ENCODE data around the gene PLOD2. TPM values are rescaled to one million over a fixed set of nuclear protein-coding genes. Genes with fewer than 3 reads are reported as not detected.

PLOD2 gene
- total RNA-seq, 2 donors from 2014 or later: 3.7 to 6.6 TPM

- ATAC-seq (replicated peaks): no peak
- no peak overlapping the region for H3K27ac Mint-ChIP-seq
- H3K27me3 Mint-ChIP-seq: no peaks in the 10 kb centered on the region
- H3K9me3 Mint-ChIP-seq: peaks cover 14% of the 10 kb centered on the region
- no peaks in the 10 kb centered on the region for H3K4me1 Mint-ChIP-seq
- H3K36me3 Mint-ChIP-seq (ENCODE audit: low read depth): no peaks in the 10 kb centered on the region
- H3K4me3 Mint-ChIP-seq: no peak overlapping the region
Observed at GRCh38 chr3:146111337-146111736, 49.6 kb downstream of the PLOD2 start.

DNA sequence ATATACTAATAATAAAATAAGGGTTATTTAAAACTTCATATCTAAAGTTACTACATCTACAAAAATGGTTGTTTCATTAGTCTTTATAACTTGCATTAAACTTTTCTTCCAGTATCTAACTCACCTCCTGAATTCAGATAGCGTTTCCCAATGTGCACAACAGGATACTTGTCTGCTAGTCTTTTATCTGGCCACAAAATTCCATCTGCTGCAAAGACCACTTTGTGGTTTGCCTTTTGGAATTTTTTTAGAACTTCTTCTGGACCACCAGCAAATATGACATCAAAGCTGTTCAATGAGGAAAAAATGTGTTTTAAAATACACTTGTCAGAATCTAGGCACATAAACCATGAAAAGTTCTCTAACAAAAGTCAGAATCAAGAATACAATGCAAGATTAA is 50.8 kb downstream of the PLOD2 start:
- no peak overlapping the region for H3K4me3 Mint-ChIP-seq
- no peaks in the 10 kb centered on the region for H3K27me3 Mint-ChIP-seq
- peaks cover 8% of the 10 kb centered on the region for H3K9me3 Mint-ChIP-seq
- no peak for ATAC-seq (replicated peaks)
- no peak overlapping the region for H3K27ac Mint-ChIP-seq
- H3K4me1 Mint-ChIP-seq: no peaks in the 10 kb centered on the region
- H3K36me3 Mint-ChIP-seq (ENCODE audit: low read depth): no peaks in the 10 kb centered on the region

DNA sequence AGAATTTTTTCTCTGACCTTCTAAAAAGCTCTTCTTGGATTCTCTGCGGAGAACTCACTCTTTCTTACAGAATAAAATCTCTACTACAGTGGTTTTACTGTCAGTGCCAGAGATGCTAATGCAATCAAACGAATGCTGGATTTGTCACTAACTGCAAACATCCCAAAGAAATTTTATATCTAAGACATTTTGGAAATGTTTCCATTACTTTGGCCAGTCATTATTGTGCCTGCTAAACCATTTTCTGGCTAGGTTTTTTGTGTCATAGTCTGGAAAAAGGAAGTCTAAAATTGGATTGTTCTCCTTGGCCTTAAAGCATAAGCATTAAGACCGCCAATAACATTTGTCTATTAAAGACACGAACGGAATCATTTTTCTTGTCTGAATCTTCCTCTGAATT is 54.0 kb downstream of the PLOD2 start:
- Mint-ChIP-seq H3K9me3 (no peaks in the 10 kb centered on the region), H3K4me3 (no peak overlapping the region), H3K27me3 (no peaks in the 10 kb centered on the region), H3K4me1 (no peaks in the 10 kb centered on the region), H3K36me3 (ENCODE audit: low read depth) (no peaks in the 10 kb centered on the region), H3K27ac (no peak overlapping the region)
- no peak for ATAC-seq (replicated peaks)

DNA sequence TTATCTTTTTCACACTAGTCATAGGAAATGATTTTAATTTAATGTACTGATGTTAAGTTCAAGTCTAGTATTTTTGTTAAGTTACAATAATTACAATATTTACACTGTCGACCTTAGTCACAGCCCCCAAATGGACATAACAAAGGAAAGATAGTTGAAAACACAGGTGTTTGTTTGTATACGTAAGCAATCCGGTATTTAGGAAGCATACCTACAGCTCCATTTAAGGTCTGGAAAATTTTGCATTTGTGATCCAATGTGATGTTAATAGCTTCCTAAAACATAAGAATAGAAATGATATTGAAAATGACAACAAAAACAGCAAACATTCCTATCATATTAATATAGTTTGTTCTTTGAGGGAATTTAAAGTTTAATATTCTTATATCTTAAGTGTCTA is 56.9 kb downstream of the PLOD2 start:
- ATAC-seq (replicated peaks): no peak
- Mint-ChIP-seq H3K27me3 (no peaks in the 10 kb centered on the region), H3K27ac (no peak overlapping the region), H3K36me3 (ENCODE audit: low read depth) (no peaks in the 10 kb centered on the region), H3K9me3 (no peaks in the 10 kb centered on the region), H3K4me3 (no peak overlapping the region), H3K4me1 (no peaks in the 10 kb centered on the region)

GRCh38 chr3:146102885-146103284 is 58.1 kb downstream of the PLOD2 start:
- Mint-ChIP-seq H3K9me3 (no peaks in the 10 kb centered on the region), H3K4me1 (no peaks in the 10 kb centered on the region), H3K36me3 (ENCODE audit: low read depth) (no peaks in the 10 kb centered on the region), H3K27me3 (no peaks in the 10 kb centered on the region), H3K4me3 (no peak overlapping the region), H3K27ac (no peak overlapping the region)
- no peak for ATAC-seq (replicated peaks)

- H3K27me3 Mint-ChIP-seq: no peaks in the 10 kb centered on the region
- H3K4me1 Mint-ChIP-seq: no peaks in the 10 kb centered on the region
- no peaks in the 10 kb centered on the region for H3K36me3 Mint-ChIP-seq (ENCODE audit: low read depth)
- no peak overlapping the region for H3K4me3 Mint-ChIP-seq
- ATAC-seq (replicated peaks): no peak
- H3K27ac Mint-ChIP-seq: no peak overlapping the region
- no peaks in the 10 kb centered on the region for H3K9me3 Mint-ChIP-seq
Observed at GRCh38 chr3:146101538-146101937, 59.4 kb downstream of the PLOD2 start.

DNA sequence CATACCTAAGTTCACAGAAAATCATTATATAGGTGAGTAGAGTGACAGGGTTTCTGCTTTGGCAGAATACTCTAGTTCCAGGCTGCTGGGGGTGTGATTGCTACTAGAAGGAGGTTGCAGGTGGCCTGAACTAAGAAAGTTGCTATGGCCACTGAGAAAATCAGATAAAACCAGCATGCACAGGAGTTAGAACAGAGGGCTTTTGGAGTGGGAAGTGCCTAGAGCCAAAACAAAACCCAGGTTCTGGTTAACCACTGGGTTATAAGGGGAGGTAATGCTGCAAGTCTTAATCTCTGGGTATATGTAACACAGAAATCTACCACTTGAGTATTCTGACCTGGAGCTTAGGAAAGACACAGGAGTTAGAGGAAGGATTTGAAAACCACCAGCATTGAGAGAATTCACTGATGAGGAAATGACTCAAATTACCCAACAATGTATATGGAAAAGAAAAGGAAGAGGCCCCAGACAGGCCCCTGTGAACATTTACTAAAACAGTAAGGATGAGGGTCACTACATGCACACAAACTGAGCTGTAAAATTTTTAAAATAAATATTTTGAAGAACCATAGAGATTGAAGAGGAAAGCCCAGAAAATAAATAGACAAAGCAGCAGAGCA is 60.0 kb downstream of the PLOD2 start:
- H3K36me3 Mint-ChIP-seq (ENCODE audit: low read depth): no peaks in the 10 kb centered on the region
- H3K4me1 Mint-ChIP-seq: no peaks in the 10 kb centered on the region
- H3K9me3 Mint-ChIP-seq: no peaks in the 10 kb centered on the region
- H3K27ac Mint-ChIP-seq: no peak overlapping the region
- ATAC-seq (replicated peaks): no peak
- H3K4me3 Mint-ChIP-seq: no peak overlapping the region
- no peaks in the 10 kb centered on the region for H3K27me3 Mint-ChIP-seq

DNA sequence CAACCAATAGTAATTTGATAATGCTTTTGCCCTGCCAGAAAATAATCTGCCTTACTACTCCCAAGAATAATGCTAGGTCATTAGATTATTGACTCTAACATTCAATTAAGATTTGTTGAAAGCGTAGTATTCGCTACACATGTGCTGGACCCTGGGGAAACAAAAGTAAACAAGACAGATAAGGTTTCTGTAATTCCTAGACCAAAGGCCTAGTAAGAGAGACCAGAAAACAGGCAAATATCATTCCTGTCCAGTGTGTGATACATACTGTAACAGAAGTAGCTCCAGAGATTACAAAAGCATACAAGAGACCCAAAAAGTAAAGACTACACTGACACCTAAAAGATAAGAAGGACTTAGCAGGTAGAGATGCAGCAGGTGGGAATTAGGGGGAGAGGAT is 60.8 kb downstream of the PLOD2 start:
- Mint-ChIP-seq H3K4me1 (no peaks in the 10 kb centered on the region), H3K36me3 (ENCODE audit: low read depth) (no peaks in the 10 kb centered on the region), H3K4me3 (no peak overlapping the region), H3K27me3 (no peaks in the 10 kb centered on the region), H3K27ac (no peak overlapping the region), H3K9me3 (no peaks in the 10 kb centered on the region)
- ATAC-seq (replicated peaks): no peak

GRCh38 chr3:146099316-146099715 is 61.7 kb downstream of the PLOD2 start:
- no peak for ATAC-seq (replicated peaks)
- no peaks in the 10 kb centered on the region for H3K27me3 Mint-ChIP-seq
- no peaks in the 10 kb centered on the region for H3K4me1 Mint-ChIP-seq
- no peaks in the 10 kb centered on the region for H3K9me3 Mint-ChIP-seq
- H3K4me3 Mint-ChIP-seq: no peak overlapping the region
- no peak overlapping the region for H3K27ac Mint-ChIP-seq
- no peaks in the 10 kb centered on the region for H3K36me3 Mint-ChIP-seq (ENCODE audit: low read depth)

DNA sequence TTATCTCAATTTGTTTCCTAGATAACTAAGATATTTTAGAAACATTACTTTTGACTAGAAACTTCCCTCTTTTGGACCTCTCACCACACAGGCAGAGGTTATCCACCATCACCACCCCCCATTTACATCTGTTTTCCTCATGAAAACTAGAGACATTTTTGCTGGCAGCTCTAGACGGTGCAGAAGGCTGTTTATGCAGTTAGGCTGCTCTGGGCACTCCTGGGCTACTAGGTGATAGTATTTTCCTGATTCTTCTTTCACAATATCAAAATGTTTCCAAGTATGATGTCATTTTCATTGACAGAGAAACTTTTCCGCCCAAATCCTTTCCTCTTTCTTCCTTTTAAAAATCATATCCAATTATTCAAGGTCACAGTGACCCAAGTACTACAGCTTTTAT is 67.1 kb downstream of the PLOD2 start:
- Mint-ChIP-seq H3K4me1 (no peaks in the 10 kb centered on the region), H3K9me3 (no peaks in the 10 kb centered on the region), H3K36me3 (ENCODE audit: low read depth) (no peaks in the 10 kb centered on the region), H3K27ac (no peak overlapping the region), H3K4me3 (no peak overlapping the region), H3K27me3 (no peaks in the 10 kb centered on the region)
- ATAC-seq (replicated peaks): no peak

GRCh38 chr3:146092230-146092629 is 68.8 kb downstream of the PLOD2 start:
- ATAC-seq (replicated peaks): no peak
- Mint-ChIP-seq H3K9me3 (no peaks in the 10 kb centered on the region), H3K36me3 (ENCODE audit: low read depth) (no peaks in the 10 kb centered on the region), H3K27ac (no peak overlapping the region), H3K27me3 (no peaks in the 10 kb centered on the region), H3K4me3 (no peak overlapping the region), H3K4me1 (no peaks in the 10 kb centered on the region)

DNA sequence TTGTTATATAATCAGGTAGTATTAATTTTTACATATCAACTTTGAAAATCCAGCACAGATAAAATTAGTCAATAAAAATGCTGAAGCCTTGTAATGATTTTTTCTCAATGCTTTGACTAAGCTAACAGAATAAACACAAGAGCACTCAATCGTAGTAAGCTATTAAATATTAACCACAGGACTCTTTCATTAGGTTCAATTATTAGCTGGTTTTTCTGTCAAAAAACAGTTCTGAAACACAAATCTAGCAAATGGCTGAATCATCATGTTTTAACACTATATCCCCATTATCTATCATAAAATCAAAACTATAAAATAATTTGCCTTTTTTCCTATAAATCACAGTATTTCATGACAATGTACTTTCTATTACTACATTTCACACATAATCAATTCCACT is 69.6 kb downstream of the PLOD2 start:
- no peaks in the 10 kb centered on the region for H3K4me1 Mint-ChIP-seq
- no peaks in the 10 kb centered on the region for H3K9me3 Mint-ChIP-seq
- no peak overlapping the region for H3K27ac Mint-ChIP-seq
- no peaks in the 10 kb centered on the region for H3K36me3 Mint-ChIP-seq (ENCODE audit: low read depth)
- no peaks in the 10 kb centered on the region for H3K27me3 Mint-ChIP-seq
- H3K4me3 Mint-ChIP-seq: no peak overlapping the region
- no peak for ATAC-seq (replicated peaks)

GRCh38 chr3:146090521-146090920 is 70.5 kb downstream of the PLOD2 start:
- no peaks in the 10 kb centered on the region for H3K9me3 Mint-ChIP-seq
- no peak overlapping the region for H3K4me3 Mint-ChIP-seq
- no peaks in the 10 kb centered on the region for H3K4me1 Mint-ChIP-seq
- no peaks in the 10 kb centered on the region for H3K27me3 Mint-ChIP-seq
- H3K36me3 Mint-ChIP-seq (ENCODE audit: low read depth): no peaks in the 10 kb centered on the region
- no peak overlapping the region for H3K27ac Mint-ChIP-seq
- no peak for ATAC-seq (replicated peaks)

DNA sequence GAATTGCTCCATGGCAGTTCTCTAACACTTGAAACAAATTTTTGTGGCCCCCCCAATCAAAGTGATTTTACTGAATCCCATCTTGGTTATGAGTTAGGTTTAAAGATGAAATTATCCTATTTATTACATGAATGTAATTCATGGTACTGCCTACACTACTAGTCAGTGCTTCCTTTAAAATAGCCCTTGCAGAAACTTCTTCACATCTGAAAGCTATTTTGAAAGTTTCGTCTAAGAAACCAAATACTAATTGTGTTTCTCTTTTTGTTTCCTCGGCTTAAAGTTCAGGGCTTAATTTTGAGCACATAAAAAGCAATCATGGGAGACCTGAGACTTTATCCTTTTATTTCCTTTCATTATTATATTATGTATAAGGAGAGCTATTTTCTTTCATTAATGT is 72.1 kb downstream of the PLOD2 start:
- ATAC-seq (replicated peaks): no peak
- no peak overlapping the region for H3K4me3 Mint-ChIP-seq
- H3K9me3 Mint-ChIP-seq: no peaks in the 10 kb centered on the region

GRCh38 chr3:146087116-146087515 is 73.9 kb downstream of the PLOD2 start:
- no peak overlapping the region for H3K27ac Mint-ChIP-seq
- no peaks in the 10 kb centered on the region for H3K36me3 Mint-ChIP-seq (ENCODE audit: low read depth)
- no peaks in the 10 kb centered on the region for H3K27me3 Mint-ChIP-seq
- no peaks in the 10 kb centered on the region for H3K9me3 Mint-ChIP-seq
- no peaks in the 10 kb centered on the region for H3K4me1 Mint-ChIP-seq
- no peak overlapping the region for H3K4me3 Mint-ChIP-seq
- ATAC-seq (replicated peaks): no peak

More for the DNA sequence above, 72.1 kb downstream of the PLOD2 start:
- Mint-ChIP-seq H3K36me3 (ENCODE audit: low read depth) (no peaks in the 10 kb centered on the region), H3K4me1 (no peaks in the 10 kb centered on the region), H3K27me3 (no peaks in the 10 kb centered on the region), H3K27ac (no peak overlapping the region)

- Mint-ChIP-seq H3K4me3 (no peak overlapping the region), H3K27me3 (no peaks in the 10 kb centered on the region), H3K36me3 (ENCODE audit: low read depth) (no peaks in the 10 kb centered on the region), H3K4me1 (no peaks in the 10 kb centered on the region), H3K27ac (no peak overlapping the region), H3K9me3 (no peaks in the 10 kb centered on the region)
- no peak for ATAC-seq (replicated peaks)
Observed at GRCh38 chr3:146086211-146086610, 74.8 kb downstream of the PLOD2 start.

Measured in activated T-helper 17 cell treated with anti-CD3 and anti-CD28 coated beads, Interleukin-2, amount 50 U/mL, for 72 hours (primary cell).